Cardiac fibroblast (primary cell): ENCODE data around the gene ZMAT5.

Experiments
- DNase-seq, 2 donors: peaks; one replicate each; pipeline versions ENCODE4 v3.0.0 to v3.0.0-alpha.2; 2010; ENCODE audit warnings: low read depth in 2 of 2
- H3K4me3 ChIP-seq, 2 donors: replicated peaks in 1 of 2; 1 replicate in 1 of 2; 2 replicates in 1 of 2; pipeline ENCODE4 v1.5.1; 2011; ENCODE audit warnings: low read depth in 2 of 2, low read length in 2 of 2, mild to moderate bottlenecking in 2 of 2, moderate library complexity in 1 of 2
- TF ChIP-seq, protein P1 (sequence below): IDR thresholded peaks from one replicate; pipeline ENCODE4 v1.5.1; 2011; ENCODE audit warnings: low read depth, mild to moderate bottlenecking, low read length, inconsistent platforms

Gene ZMAT5

DNA sequence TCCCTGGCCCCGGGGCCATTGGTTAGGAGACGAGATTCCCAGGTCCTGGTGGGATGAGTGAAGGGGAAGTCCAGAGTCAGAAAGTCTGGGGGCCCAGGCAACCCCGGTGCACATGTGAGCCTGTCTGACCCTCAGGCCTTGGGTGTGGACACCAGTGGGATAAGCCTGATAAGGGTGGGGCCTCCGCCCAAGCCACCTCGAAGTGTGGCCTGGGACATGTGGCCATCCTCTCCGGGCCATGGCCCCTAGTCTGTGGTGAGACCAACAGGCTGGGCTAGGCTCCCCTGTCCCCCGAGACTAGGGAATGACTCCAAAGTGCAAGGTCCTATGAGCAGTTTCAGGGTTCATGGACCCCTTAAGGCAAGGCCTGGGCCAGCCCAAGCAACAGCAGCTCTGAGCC, 40.7 kb downstream of the ZMAT5 start:
- DNase-seq = no peak
- TF ChIP-seq, protein P1, sequence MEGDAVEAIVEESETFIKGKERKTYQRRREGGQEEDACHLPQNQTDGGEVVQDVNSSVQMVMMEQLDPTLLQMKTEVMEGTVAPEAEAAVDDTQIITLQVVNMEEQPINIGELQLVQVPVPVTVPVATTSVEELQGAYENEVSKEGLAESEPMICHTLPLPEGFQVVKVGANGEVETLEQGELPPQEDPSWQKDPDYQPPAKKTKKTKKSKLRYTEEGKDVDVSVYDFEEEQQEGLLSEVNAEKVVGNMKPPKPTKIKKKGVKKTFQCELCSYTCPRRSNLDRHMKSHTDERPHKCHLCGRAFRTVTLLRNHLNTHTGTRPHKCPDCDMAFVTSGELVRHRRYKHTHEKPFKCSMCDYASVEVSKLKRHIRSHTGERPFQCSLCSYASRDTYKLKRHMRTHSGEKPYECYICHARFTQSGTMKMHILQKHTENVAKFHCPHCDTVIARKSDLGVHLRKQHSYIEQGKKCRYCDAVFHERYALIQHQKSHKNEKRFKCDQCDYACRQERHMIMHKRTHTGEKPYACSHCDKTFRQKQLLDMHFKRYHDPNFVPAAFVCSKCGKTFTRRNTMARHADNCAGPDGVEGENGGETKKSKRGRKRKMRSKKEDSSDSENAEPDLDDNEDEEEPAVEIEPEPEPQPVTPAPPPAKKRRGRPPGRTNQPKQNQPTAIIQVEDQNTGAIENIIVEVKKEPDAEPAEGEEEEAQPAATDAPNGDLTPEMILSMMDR = no peak
- no peak overlapping the region for H3K4me3 ChIP-seq

GRCh38 chr22:29724843-29725242, 42.0 kb downstream of the ZMAT5 start:
- no peak overlapping the region for H3K4me3 ChIP-seq
- DNase-seq = no peak
- TF ChIP-seq, protein P1 = no peak

GRCh38 chr22:29723766-29724165, 43.0 kb downstream of the ZMAT5 start:
- no peak overlapping the region for H3K4me3 ChIP-seq
- no peak for DNase-seq
- TF ChIP-seq, protein P1 = no peak

DNA sequence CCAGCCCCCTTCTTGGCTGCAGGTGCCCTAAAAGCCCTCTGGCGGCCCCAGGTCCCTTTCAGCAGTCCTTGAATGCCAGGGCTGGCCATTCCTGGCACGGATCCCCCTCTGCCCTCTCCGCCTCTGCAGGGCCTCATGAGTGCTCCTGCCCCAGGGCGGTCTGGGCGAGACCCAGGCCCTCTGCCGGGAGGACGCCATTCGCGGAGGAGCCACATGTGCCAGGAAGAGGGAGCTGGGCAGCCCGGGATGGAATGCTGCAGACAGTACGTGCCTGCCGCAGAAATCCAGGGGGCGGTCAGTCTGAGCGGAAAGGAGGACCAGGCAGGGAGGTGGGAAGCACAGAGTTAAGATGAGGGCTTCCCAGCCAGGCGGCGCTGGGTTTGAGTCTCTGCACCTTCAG, 44.2 kb downstream of the ZMAT5 start:
- TF ChIP-seq, protein P1 = no peak
- DNase-seq = no peak
- H3K4me3 ChIP-seq = no peak overlapping the region

DNA sequence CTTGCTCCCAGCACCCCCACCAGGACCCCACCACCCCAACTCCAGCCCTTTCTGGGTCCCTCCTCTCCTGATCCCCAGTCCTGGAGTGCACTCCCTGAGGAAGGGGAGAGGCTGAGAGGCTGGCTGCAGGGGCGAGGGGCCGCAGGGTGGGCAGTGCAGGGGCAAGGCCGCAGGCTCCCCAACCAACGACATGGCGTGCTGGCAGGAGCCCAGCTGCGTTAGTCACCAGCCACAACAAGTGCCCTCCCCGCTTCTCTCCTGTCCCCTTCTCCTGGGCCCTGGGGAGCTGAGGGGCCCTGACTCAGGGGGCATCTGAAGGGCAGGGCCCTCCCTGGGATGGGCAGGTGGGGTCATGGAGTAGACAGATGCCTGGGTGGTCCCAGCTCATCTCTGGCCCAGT, 44.7 kb downstream of the ZMAT5 start:
- TF ChIP-seq, protein P1 = no peak
- no peak overlapping the region for H3K4me3 ChIP-seq
- no peak for DNase-seq

DNA sequence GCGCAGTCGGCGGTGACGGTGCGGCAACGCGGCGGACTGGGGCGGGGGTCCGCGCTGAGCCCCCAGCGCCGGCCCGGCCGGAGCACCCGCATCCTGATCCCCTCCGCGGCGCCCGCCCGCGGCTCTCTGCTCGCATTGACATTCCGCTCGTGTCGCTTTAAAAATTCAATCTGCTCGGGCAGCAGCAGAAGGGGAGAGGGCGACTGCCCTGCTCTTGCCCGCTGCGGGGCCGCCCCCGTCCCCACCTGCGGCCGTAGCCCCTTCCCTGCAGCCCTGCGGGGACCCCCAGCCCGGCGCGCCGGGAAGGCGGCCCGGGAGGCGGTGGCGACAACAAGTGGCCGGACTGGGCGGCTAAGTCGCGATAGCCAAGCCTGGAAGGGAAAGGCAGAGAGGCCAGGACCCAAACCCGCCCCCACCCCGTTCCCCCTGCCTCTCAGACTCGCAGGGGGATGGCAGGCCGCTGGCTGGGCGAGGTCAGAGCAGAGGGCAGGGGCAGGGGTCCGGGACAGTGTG, 45.9 kb downstream of the ZMAT5 start:
- DNase-seq = no peak
- TF ChIP-seq, protein P1 = no peak
- H3K4me3 ChIP-seq = no peak overlapping the region
